ENCODE measurements around the gene UVSSA. TPM values are rescaled to one million over a fixed set of nuclear protein-coding genes. Genes with fewer than 3 reads are reported as not detected.

UVSSA gene
- total and polyA plus RNA-seq, 12 donors = 2.4 to 11.9 (median 6.6) TPM

- peak in 3 of 8 donors; percentile 14 to 25 (median 17) for ATAC-seq
- peaks cover 0 to 4% (median 0%) of the 10 kb centered on the region in 9 donors for H3K4me1 ChIP-seq
- H3K27me3 ChIP-seq = no peaks in the 10 kb centered on the region
- H3K27ac ChIP-seq = no peak overlapping the region
- 95 to 96% methylated on average over 29 of the region's 29 CpGs for WGBS, 2 donors
- peaks cover 0 to 92% (median 59%) of the 10 kb centered on the region in 9 donors for H3K36me3 ChIP-seq
- H3K4me3 ChIP-seq = no peak overlapping the region
- intact Hi-C loops (cut with DNase I) = no loop called here
- no peak for DNase-seq
- TF ChIP-seq CTCF (IDR thresholded peaks at IDR 0.05) = no peak
- no peaks in the 10 kb centered on the region for H3K9me3 ChIP-seq
These were observed 29.6 kb upstream of the UVSSA start for GRCh38 chr4:1317177-1318045.

- 96 to 97% methylated on average over 13 of the region's 13 CpGs for WGBS, 2 donors
- intact Hi-C loops (cut with DNase I) = no loop called here
- peak in 1 of 8 donors; percentile 22 for ATAC-seq
These were observed 29.0 kb upstream of the UVSSA start for GRCh38 chr4:1318046-1318375.

DNA sequence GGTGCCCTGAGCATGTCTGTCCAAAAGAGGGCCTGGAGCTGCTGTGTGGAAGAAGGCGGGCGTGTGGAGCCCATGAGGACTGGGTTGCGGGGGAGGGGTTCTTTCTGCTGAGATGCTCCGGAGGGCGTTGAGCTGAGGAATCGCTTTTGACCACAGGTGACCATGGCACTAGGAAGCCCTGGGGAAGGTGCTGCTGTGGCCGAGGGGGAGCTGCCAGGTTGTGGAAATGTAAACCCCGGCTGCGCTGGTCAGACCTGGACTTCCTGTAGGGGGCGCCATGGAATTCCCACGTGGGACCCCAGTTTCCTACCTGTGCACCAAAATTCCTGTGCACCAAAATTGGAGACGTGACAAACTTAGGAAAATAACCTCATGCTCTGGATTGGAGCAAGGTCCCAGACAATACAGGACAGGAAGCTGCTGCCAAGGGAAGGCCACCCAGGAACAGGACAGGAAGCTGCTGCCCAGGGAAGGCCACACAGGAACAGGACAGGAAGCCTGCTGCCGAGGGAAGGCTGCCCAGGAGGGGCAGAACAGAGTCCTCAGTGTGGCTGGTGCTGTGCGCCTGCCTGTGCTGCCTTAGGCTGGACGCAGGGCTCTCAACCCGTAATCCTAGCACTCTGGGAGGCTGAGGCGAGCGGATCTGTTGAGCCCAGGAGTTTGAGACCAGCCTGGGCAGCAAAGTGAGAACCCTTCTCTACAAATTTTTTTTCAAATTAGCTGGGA is 28.4 kb upstream of the UVSSA start:
- ATAC-seq (peak in 1 of 8 donors; percentile 35), DNase-seq (no peak)
- no peaks in the 10 kb centered on the region for H3K9me3 ChIP-seq
- H3K4me1 ChIP-seq = peaks cover 0 to 6% (median 0%) of the 10 kb centered on the region in 9 donors
- H3K36me3 ChIP-seq = peaks cover 0 to 92% (median 53%) of the 10 kb centered on the region in 9 donors
- peak in 7 of 9 donors; percentile 15 to 38 (median 26) for TF ChIP-seq CTCF (IDR thresholded peaks at IDR 0.05)
- no peak overlapping the region for H3K4me3 ChIP-seq
- no peaks in the 10 kb centered on the region for H3K27me3 ChIP-seq
- intact Hi-C loops (cut with DNase I) = no loop called here
- WGBS, 2 donors = 89 to 90% methylated on average over 18 of the region's 18 CpGs
- H3K27ac ChIP-seq = no peak overlapping the region

More at GRCh38 chr4:1318046-1318375, 29.0 kb upstream of the UVSSA start:
- DNase-seq = no peak
- Histone ChIP-seq H3K27me3 (no peaks in the 10 kb centered on the region), H3K27ac (no peak overlapping the region), H3K36me3 (peaks cover 0 to 92% (median 53%) of the 10 kb centered on the region in 9 donors), H3K4me3 (no peak overlapping the region), H3K9me3 (no peaks in the 10 kb centered on the region), H3K4me1 (peaks cover 0 to 4% (median 0%) of the 10 kb centered on the region in 9 donors)
- no peak for TF ChIP-seq CTCF (IDR thresholded peaks at IDR 0.05)

- intact Hi-C loops (cut with DNase I) = no loop called here
- DNase-seq = no peak
- Histone ChIP-seq H3K4me3 (no peak overlapping the region), H3K27me3 (no peaks in the 10 kb centered on the region), H3K4me1 (peaks cover 0 to 10% (median 0%) of the 10 kb centered on the region in 9 donors), H3K9me3 (no peaks in the 10 kb centered on the region), H3K27ac (no peak overlapping the region), H3K36me3 (peaks cover 0 to 84% (median 36%) of the 10 kb centered on the region in 9 donors)
- 87 to 90% methylated on average over 13 of the region's 13 CpGs for WGBS, 2 donors
- ATAC-seq = no peak
- no peak for TF ChIP-seq CTCF (IDR thresholded peaks at IDR 0.05)
These were observed 25.5 kb upstream of the UVSSA start for GRCh38 chr4:1321486-1321885.

All from heart right ventricle (tissue), 16 donors.